ENCODE data around the gene EIF3B.
"Not testable (repeated sequence)": the region's sequence is repeated elsewhere in the genome, so short reads cannot be mapped to it uniquely, and the experiment has no call there.

The EIF3B gene

GRCh38 chr7:2379161-2379560, 24.5 kb downstream of the EIF3B start:
- no peak for DNase-seq

GRCh38 chr7:2379821-2380450, 25.3 kb downstream of the EIF3B start:
- DNase-seq: no peak

GRCh38 chr7:2380461-2380860, 25.8 kb downstream of the EIF3B start:
- no peak for DNase-seq

GRCh38 chr7:2381227-2381626, 26.6 kb downstream of the EIF3B start:
- no peak for DNase-seq

GRCh38 chr7:2381881-2382509, 27.4 kb downstream of the EIF3B start:
- no peak for DNase-seq

- DNase-seq: no peak
These were observed 29.1 kb downstream of the EIF3B start for GRCh38 chr7:2383543-2384274.

DNA sequence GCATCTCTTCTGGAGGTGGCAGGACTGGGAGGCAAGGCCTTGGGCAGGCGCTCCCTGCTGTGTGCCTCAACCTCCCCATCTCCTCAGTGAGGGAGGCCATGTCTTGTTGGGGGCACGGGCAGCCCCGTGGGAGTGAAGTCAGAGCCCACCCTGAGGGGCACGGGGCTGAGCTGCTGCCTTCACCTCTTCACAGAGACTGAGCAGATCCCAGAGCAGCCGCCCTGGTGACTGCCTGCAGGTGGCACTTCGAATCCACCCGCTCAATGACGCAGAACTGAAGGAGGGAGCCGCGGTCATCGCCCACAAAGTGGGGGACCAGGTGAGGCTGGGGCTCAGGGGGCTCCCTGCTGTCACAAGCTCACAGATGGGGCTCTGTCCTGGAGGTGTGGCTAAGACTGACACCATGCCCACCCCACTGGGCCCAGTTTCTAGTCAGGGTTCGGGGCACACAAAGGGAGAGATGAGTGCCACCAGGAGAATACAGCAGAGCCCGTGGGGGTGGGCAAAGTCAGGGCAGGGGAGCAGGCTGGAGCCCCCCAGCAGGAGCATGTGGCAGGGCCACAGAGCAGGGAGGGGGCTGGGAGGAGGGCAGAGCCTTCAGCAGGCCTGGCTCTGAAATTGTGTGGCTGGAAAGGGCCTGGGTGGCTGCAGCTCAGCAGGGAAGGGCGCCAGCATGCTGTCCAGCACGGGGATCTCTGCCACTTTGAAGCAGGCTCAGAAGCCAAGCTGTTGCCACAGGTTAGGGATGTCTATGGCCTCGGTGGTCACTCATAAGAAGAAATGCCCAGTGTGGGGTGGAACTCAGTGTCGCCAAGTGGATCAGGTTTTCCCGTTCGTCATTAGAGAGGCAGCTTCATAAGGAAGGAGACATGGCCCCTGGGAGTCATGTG, 30.0 kb downstream of the EIF3B start:
- DNase-seq: no peak

- not testable (repeated sequence) for DNase-seq
These were observed 31.5 kb downstream of the EIF3B start for GRCh38 chr7:2386122-2386521.

DNA sequence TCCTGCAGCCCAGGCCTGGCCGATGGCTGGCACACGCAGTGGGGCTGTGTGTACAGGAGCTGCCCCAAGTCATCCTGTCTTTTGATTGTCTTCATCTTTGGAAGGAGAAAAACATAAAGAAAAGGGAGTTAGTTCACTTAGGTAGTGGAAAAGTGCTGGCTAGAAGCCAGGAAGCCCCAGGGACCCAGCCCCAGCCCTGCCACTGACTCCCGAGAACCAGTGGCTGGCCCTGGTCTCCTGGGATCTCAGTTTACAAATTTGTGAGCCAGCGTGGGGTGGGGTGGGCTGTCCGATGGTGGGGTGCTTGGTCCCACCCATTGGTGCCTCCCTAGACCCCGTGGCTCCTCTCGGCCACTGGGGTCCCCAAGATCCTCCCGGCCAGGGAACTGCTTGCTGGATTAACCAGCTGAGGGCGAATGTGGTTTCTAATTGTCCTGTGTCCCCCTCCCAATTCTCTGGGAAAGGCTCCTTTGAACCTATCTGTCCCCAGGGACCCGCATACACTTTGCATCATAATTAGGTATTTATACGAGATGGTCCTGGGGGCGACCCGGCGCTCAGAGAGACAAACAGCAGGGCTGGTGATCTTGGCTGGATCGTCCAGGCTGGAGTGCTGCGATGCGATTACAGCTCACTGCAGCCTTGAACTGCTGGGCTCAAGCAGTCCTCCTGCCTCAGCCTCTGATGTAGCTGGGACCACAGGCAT, 32.5 kb downstream of the EIF3B start:
- DNase-seq: no peak

GRCh38 chr7:2387897-2388636, 33.4 kb downstream of the EIF3B start:
- no peak for DNase-seq

GRCh38 chr7:2388637-2388954, 34.0 kb downstream of the EIF3B start:
- DNase-seq: no peak

DNA sequence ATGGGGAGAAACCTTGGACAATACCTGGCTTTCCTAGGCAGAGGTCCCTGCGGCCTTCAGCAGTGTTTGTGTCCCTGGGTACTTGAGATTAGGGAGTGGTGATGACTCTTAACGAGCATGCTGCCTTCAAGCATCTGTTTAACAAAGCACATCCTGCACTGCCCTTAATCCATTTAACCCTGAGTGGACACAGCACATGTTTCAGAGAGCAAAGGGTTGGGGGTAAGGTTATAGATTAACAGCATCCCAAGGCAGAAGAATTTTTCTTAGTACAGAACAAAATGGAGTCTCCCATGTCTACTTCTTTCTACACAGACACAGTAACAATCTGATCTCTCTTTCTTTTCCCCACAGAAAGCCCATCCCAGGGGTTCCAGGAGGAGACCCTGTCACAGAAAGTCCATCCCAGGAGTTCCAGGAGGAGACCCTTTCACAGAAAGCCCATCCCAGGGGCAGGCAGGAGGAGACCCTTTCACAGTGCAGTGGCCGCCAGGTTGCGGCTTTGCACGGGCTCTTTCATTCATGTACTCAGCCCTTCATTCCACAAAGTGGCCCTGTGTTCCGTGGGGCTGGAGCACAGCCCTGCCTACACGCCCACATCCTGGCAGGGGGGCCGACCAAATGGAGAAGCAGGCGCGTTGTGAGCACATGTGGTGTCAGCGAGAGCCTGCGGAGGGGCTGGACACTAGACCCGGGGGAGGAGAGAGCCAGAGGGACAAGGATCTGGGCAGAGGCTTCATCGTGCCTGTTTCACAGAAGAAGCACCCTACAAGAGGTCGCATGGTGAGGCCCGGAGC, 35.6 kb downstream of the EIF3B start:
- DNase-seq: not testable (repeated sequence)

GRCh38 chr7:2393706-2394105, 39.1 kb downstream of the EIF3B start:
- DNase-seq: no peak

- DNase-seq: no peak
These were observed 40.0 kb downstream of the EIF3B start for GRCh38 chr7:2394566-2395082.

GRCh38 chr7:2398506-2398905, 43.9 kb downstream of the EIF3B start:
- no peak for DNase-seq

DNA sequence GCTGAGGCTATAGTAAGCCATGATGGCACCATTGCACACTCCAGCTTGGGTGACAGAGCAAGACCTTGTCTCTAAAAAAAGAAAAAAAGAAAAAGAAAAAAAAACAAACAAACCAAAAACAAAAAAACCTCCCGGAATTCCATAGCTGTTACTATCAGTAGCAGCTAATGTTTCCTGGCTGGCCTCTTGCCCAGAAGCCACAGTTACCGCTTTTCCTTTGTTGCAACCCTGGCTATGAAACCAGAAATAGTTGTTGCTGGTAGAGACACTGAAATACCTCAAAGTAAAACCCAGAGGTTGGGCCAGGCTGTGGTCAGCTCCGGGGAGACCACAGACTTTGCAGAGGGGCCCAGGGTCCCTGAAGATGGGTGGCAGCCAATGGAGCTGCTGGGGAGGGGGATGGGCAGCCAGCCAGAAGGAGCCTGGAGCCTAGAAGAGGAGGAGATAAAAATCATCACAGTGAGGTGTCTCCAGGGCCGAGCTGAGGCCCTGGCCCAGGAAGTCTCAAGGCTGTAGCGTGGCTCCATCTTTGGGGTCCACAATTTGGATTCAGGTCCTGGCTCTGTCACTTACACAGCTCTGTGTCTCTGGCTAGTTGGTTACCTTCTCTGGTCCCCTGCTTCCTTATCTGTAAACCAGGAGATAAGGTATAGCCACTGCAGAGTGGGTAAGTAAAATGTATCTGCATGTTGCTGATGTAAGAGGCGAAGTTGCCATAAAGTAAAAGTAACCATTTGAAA, 45.4 kb downstream of the EIF3B start:
- no peak for DNase-seq

DNA sequence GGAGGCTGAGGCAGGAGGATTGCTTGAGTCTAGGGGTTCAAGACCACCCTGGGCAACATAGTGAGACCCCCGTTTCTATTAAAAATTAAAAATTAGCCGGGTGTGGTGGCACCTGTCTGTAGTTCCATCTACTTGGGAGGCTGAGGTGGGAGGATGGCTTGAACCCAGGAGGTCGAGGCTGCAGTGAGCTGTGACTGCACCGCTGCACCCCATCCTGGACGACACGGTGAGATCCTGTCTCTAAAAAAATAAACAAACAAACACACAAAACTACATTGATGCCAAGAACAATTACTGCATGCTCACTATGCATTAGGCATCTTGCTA, 48.0 kb downstream of the EIF3B start:
- no peak for DNase-seq

- DNase-seq: peak; percentile 92
These were observed 48.5 kb downstream of the EIF3B start, which contains the start of gene CHST12 for GRCh38 chr7:2403014-2403717. Gene CHST12 (plus strand): TSS chr7:2403611. CDS start chr7:2432640, 29,029 bp downstream.

Data from activated effector memory CD4-positive, alpha-beta T cell treated with Interleukin-2 at 50 U/mL for 16 hours (primary cell).